CD4-positive, alpha-beta T cell (primary cell): ENCODE measurements around the gene PDE4B. TPM values are rescaled to one million over a fixed set of nuclear protein-coding genes. Genes with fewer than 3 reads are reported as not detected.
"Not testable (repeated sequence)": the region's sequence is repeated elsewhere in the genome, so short reads cannot be mapped to it uniquely, and the experiment has no call there.

Experiments
- ATAC-seq: fragments of 200-7000 bp; cut with Tn5 transposase; one replicate; pipeline ENCODE4 v1.10.0; 2022; ENCODE audit warnings: mild to moderate bottlenecking; ENCODE audit not compliant: poor library complexity
- CTCF ChIA-PET: fragments of 350-600 bp; sonication (Branson Sonifier 250); formaldehyde crosslinking; loops from one replicate; lab custom pipeline; 2021; ENCODE audit warnings: antibody characterized with exemption, inconsistent platforms; lab: Charles Lee
- POLR2A ChIA-PET: fragments of 350-600 bp; sonication (Branson Sonifier 250); formaldehyde crosslinking; loops from one replicate; lab custom pipeline; 2021; ENCODE audit warnings: antibody characterized with exemption, inconsistent platforms; lab: Charles Lee
- DNase-seq, 14 experiments: peaks; one replicate each; pipeline ENCODE4 v3.0.0-alpha.2; 2013 to 2020; ENCODE audit warnings: mixed read lengths in 2 of 14
- H3K27ac ChIP-seq, 2 donors: one replicate each; pipeline versions ENCODE4 v1.5.1 to v1.7.0; 2013; ENCODE audit warnings: low read length in 2 of 2, low read depth in 1 of 2, mild to moderate bottlenecking in 1 of 2
- H3K27me3 ChIP-seq, 2 experiments: 1 replicate in 1 of 2; 2 replicates in 1 of 2; pipeline versions ENCODE4 v1.6.1 to v1.7.0; 2013; ENCODE audit warnings: low read length in 2 of 2, control low read depth in 1 of 2, mild to moderate bottlenecking in 1 of 2, moderate library complexity in 1 of 2; ENCODE audit not compliant: insufficient read depth in 2 of 2, control insufficient read depth in 1 of 2
- H3K36me3 ChIP-seq: one replicate; pipeline ENCODE4 v1.6.1; 2013; ENCODE audit warnings: low read length, control low read depth; ENCODE audit not compliant: insufficient read depth
- H3K4me1 ChIP-seq: one replicate; pipeline ENCODE4 v1.6.1; 2013; ENCODE audit warnings: low read length, control low read depth; ENCODE audit not compliant: insufficient read depth
- H3K4me3 ChIP-seq: one replicate; pipeline ENCODE4 v1.5.1; 2013; ENCODE audit warnings: mild to moderate bottlenecking, low read length, moderate library complexity
- H3K9me3 ChIP-seq, 2 experiments: 1 replicate in 1 of 2; 2 replicates in 1 of 2; pipeline versions ENCODE4 v1.6.1 to v1.7.0; 2013; ENCODE audit warnings: low read length in 2 of 2, mild to moderate bottlenecking in 2 of 2, control low read depth in 1 of 2, moderate library complexity in 1 of 2; ENCODE audit not compliant: control insufficient read depth in 1 of 2, insufficient read depth in 1 of 2
- H3K27ac Mint-ChIP-seq: one replicate; pipeline ENCODE4 v1.8.0; 2020; ENCODE audit warnings: mixed read lengths
- H3K27me3 Mint-ChIP-seq: one replicate; pipeline ENCODE4 v1.8.0; 2021; ENCODE audit warnings: mixed read lengths
- H3K36me3 Mint-ChIP-seq: one replicate; pipeline ENCODE4 v1.8.0; 2021; ENCODE audit warnings: low read depth, mixed read lengths
- H3K4me1 Mint-ChIP-seq: one replicate; pipeline ENCODE4 v1.8.0; 2021; ENCODE audit warnings: low read depth, mixed read lengths
- H3K4me3 Mint-ChIP-seq: one replicate; pipeline ENCODE4 v1.8.0; 2020; ENCODE audit warnings: mild to moderate bottlenecking, mixed read lengths
- H3K9me3 Mint-ChIP-seq: one replicate; pipeline ENCODE4 v1.8.0; 2020; ENCODE audit warnings: mixed read lengths
- intact Hi-C, 2 experiments: fragments of 100-400 bp; cut with DNase I in 1 of 2; cut with micrococcal nuclease in 1 of 2; formaldehyde crosslinking; loops; one replicate each; pipeline versions ENCODE4 v1.15.1 to v1.9.0; 2023 to 2025; cut with DNase I, micrococcal nuclease
- total RNA-seq, 174 experiments: library from RNA in 2 of 174; stranded (reverse) in 2 of 174; gene quantifications; one replicate each; pipeline ENCODE4 v1.2.3 and lab custom pipeline; 2021 to 2026
- TF ChIP-seq, protein P1 (sequence below): fragments of 200-600 bp; IDR thresholded peaks from one replicate; pipeline ENCODE4 v1.8.0; 2022; ENCODE audit warnings: antibody characterized with exemption, mild to moderate bottlenecking

The PDE4B gene
- total RNA-seq, 2 experiments from 2014 or later, result 155 to 159 TPM

DNA sequence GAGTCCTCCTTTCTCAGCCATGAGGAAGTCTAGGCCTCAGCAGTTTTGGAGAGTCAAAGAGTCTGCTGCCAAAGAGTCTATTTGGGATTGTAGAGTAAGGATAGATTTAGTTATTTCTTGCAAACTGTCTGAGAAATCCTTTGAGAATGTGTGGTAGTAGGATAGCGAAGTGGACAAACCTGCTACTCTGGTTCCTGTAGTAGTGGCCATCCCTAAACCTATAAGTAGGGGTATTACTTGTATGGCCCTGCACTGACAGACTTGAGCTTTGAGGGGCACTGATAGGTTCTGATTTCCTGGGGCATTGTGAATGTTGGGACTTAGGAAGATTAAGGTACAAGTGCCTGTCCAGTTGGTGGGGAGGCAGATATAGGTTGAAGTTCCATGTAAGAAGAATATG, 625.3 kb downstream of the PDE4B start:
- CTCF ChIA-PET, result no interaction called here
- Histone ChIP-seq H3K27me3 (no peaks in the 10 kb centered on the region), H3K27ac (no peak overlapping the region), H3K36me3 (no peaks in the 10 kb centered on the region), H3K9me3 (peaks cover 0 to 15% of the 10 kb centered on the region in 2 experiments), H3K4me1 (no peaks in the 10 kb centered on the region), H3K4me3 (no peak overlapping the region)
- ATAC-seq (no peak), DNase-seq (no peak)
- Mint-ChIP-seq H3K4me1 (peaks cover under 1% of the 10 kb centered on the region), H3K27me3 (no peaks in the 10 kb centered on the region), H3K27ac (no peak overlapping the region), H3K9me3 (peaks cover 11% of the 10 kb centered on the region), H3K4me3 (no peak overlapping the region), H3K36me3 (peaks cover 8% of the 10 kb centered on the region)
- POLR2A ChIA-PET, result no interaction called here
- intact Hi-C loops, result no loop called here
- TF ChIP-seq, protein P1, sequence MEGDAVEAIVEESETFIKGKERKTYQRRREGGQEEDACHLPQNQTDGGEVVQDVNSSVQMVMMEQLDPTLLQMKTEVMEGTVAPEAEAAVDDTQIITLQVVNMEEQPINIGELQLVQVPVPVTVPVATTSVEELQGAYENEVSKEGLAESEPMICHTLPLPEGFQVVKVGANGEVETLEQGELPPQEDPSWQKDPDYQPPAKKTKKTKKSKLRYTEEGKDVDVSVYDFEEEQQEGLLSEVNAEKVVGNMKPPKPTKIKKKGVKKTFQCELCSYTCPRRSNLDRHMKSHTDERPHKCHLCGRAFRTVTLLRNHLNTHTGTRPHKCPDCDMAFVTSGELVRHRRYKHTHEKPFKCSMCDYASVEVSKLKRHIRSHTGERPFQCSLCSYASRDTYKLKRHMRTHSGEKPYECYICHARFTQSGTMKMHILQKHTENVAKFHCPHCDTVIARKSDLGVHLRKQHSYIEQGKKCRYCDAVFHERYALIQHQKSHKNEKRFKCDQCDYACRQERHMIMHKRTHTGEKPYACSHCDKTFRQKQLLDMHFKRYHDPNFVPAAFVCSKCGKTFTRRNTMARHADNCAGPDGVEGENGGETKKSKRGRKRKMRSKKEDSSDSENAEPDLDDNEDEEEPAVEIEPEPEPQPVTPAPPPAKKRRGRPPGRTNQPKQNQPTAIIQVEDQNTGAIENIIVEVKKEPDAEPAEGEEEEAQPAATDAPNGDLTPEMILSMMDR, result no peak

- H3K36me3 Mint-ChIP-seq, H3K4me1 ChIP-seq, H3K4me3 Mint-ChIP-seq, H3K4me3 ChIP-seq, intact Hi-C loops, H3K27ac ChIP-seq, CTCF ChIA-PET, DNase-seq, H3K27me3 ChIP-seq, POLR2A ChIA-PET, H3K4me1 Mint-ChIP-seq, H3K27ac Mint-ChIP-seq, ATAC-seq, H3K27me3 Mint-ChIP-seq, H3K36me3 ChIP-seq: not testable (repeated sequence)
- H3K9me3 ChIP-seq, result peaks cover 0 to 15% of the 10 kb centered on the region in 2 experiments
- peaks cover 11% of the 10 kb centered on the region for H3K9me3 Mint-ChIP-seq
Observed at GRCh38 chr1:66420171-66420570, 627.5 kb downstream of the PDE4B start.

DNA sequence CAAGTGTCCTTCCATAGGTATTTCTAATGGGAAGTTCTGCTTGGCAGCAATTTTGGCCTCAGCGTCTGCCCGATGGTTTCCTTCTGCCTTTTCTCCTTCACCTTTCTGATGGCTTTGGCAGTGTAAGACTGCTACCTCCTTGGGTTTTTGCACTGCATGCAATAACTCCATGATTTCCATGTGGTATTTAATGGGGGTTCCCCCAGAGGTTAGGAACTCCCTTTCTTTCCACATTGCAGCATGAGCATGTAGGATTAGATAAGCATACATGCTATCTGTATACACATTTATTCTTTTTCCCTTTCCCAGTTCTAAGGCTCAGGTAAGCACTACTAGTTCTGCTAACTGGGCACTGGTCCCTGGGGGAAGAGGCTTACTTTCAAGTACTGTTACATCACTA, 628.2 kb downstream of the PDE4B start:
- CTCF ChIA-PET, H3K27ac ChIP-seq, H3K4me1 Mint-ChIP-seq, H3K4me3 Mint-ChIP-seq, DNase-seq, POLR2A ChIA-PET, H3K36me3 ChIP-seq, intact Hi-C loops, H3K27ac Mint-ChIP-seq, H3K27me3 ChIP-seq, H3K4me3 ChIP-seq, H3K36me3 Mint-ChIP-seq, ATAC-seq, H3K27me3 Mint-ChIP-seq, H3K4me1 ChIP-seq: not testable (repeated sequence)
- H3K9me3 ChIP-seq, result peaks cover 0 to 15% of the 10 kb centered on the region in 2 experiments
- peaks cover 11% of the 10 kb centered on the region for H3K9me3 Mint-ChIP-seq

DNA sequence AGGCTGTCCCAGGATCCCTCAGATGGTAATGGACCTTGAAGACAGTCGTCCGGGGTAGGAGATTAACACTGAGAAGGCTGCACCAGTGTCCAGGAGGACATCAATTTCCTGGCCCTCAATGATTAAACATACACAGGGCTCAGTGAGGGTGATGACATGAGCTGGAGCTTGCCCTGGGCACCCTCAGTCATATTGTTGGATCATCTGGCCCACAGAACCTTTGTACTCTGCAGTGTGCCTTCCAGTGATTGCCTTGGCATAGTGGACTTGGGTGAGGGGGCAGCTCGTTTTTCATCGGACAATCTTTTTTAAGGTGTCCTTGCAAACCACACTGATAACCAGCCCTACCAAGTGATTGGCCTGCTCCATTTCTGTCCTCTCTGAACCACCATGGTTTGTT, 630.1 kb downstream of the PDE4B start:
- TF ChIP-seq, protein P1, result no peak
- POLR2A ChIA-PET, result no interaction called here

More for the DNA sequence above, 630.1 kb downstream of the PDE4B start:
- DNase-seq, result no peak
- intact Hi-C loops, result no loop called here
- peaks cover 0 to 2% of the 10 kb centered on the region in 2 experiments for H3K9me3 ChIP-seq
- Mint-ChIP-seq H3K4me1 (peaks cover 7% of the 10 kb centered on the region), H3K36me3 (peaks cover 8% of the 10 kb centered on the region), H3K27ac (no peak overlapping the region), H3K27me3 (no peaks in the 10 kb centered on the region), H3K4me3 (no peak overlapping the region), H3K9me3 (peaks cover 7% of the 10 kb centered on the region)
- ATAC-seq, result no peak
- no peaks in the 10 kb centered on the region for H3K27me3 ChIP-seq
- CTCF ChIA-PET, result interaction anchor here (1.1 kb wide), 1 partner anchor 23 kb away, joined by 3 read pairs; no protein-coding TSS in a partner anchor
- no peaks in the 10 kb centered on the region for H3K36me3 ChIP-seq
- H3K27ac ChIP-seq, result no peak overlapping the region
- H3K4me3 ChIP-seq, result no peak overlapping the region
- H3K4me1 ChIP-seq, result no peaks in the 10 kb centered on the region
